HCT116 (cell line): ENCODE measurements around the gene LY6G6C. TPM values are rescaled to one million over a fixed set of nuclear protein-coding genes. Genes with fewer than 3 reads are reported as not detected.

Experiments used
- ATAC-seq: fragments of 200-7000 bp; cut with Tn5 transposase; 2 replicates; pipeline ENCODE4 v1.9.1; 2020; ENCODE audit warnings: mild to moderate bottlenecking, moderate library complexity
- BruUV-seq: library from RNA; stranded (reverse); fragments of 400-500 nt; replicated peaks from 2 replicates; lab custom pipeline; 2021; lab: Mats Ljungman, UMichigan
- CTCF ChIA-PET: fragments of 300-600 bp; sonication (Branson Sonifier 250); formaldehyde crosslinking; loops from one replicate; lab custom pipeline; 2021; ENCODE audit warnings: antibody characterized with exemption; lab: Charles Lee
- POLR2A ChIA-PET: fragments of 300-600, 350-600 bp; sonication (Branson Sonifier 250); formaldehyde crosslinking; loops from one replicate; lab custom pipeline; 2021; ENCODE audit warnings: antibody characterized with exemption; lab: Charles Lee
- RAD21 ChIA-PET, 2 experiments: fragments of 300-600 bp; sonication (Branson Sonifier 250); formaldehyde crosslinking; loops; one replicate each; lab custom pipeline; 2023; ENCODE audit warnings: low total read pairs in 2 of 2; ENCODE audit not compliant: uncharacterized antibody in 2 of 2, unreplicated experiment in 2 of 2, low non-redundant PET in 1 of 2; lab: Charles Lee
- DNase-seq: peaks from one replicate; pipeline ENCODE4 v3.0.0-alpha.2; 2010; ENCODE audit warnings: low read depth, low spot score
- H2AFZ ChIP-seq: fragments of 200-600 bp; shearing (Covaris generic), sonication (generic); 2 replicates; pipeline ENCODE4 v1.6.1; 2017; ENCODE audit warnings: low read depth, mixed run types, mixed read lengths, antibody characterized with exemption, low read length; ENCODE audit not compliant: poor library complexity, severe bottlenecking
- H3K27ac ChIP-seq: 2 replicates; pipeline ENCODE4 v1.5.1; 2012; ENCODE audit warnings: low read depth, low read length
- H3K27me3 ChIP-seq: fragments of 200-600 bp; sonication (generic); 2 replicates; pipeline ENCODE4 v1.6.1; 2016; ENCODE audit warnings: mixed run types, low read length, mixed read lengths; ENCODE audit not compliant: insufficient read depth
- H3K36me3 ChIP-seq, 2 experiments: fragments of 200-500 bp in 1 of 2; fragments of 200-600 bp in 1 of 2; sonication (Bioruptor generic) in 1 of 2; sonication (generic) in 1 of 2; 2 replicates each; pipeline versions ENCODE4 v1.5.1 to v1.6.1; 2014 to 2016; ENCODE audit warnings: low read length in 2 of 2, inconsistent platforms in 1 of 2, mixed read lengths in 1 of 2, mixed run types in 1 of 2; ENCODE audit not compliant: insufficient read depth in 2 of 2, control insufficient read depth in 1 of 2
- H3K4me1 ChIP-seq, 2 experiments: fragments of 200-600 bp in 1 of 2; sonication (generic) in 1 of 2; 2 replicates each; pipeline versions ENCODE4 v1.5.1 to v1.6.1; 2012 to 2017; ENCODE audit warnings: low read length in 2 of 2, inconsistent platforms in 1 of 2, mild to moderate bottlenecking in 1 of 2, mixed read lengths in 1 of 2, mixed run types in 1 of 2, moderate library complexity in 1 of 2; ENCODE audit not compliant: insufficient read depth in 2 of 2, control insufficient read depth in 1 of 2
- H3K4me2 ChIP-seq: fragments of 200-600 bp; sonication (generic); 2 replicates; pipeline ENCODE4 v1.6.1; 2017; ENCODE audit warnings: mixed run types, low read length, mixed read lengths
- H3K4me3 ChIP-seq, 2 experiments: fragments of 200-600 bp in 1 of 2; sonication (generic) in 1 of 2; replicated peaks in 1 of 2; 2 replicates each; pipeline ENCODE4 v1.5.1; 2011 to 2016; ENCODE audit warnings: low read length in 2 of 2, control low read depth in 1 of 2, low read depth in 1 of 2, mild to moderate bottlenecking in 1 of 2, mixed read lengths in 1 of 2, mixed run types in 1 of 2
- H3K79me2 ChIP-seq: fragments of 200-600 bp; sonication (generic); 2 replicates; pipeline ENCODE4 v1.6.1; 2017; ENCODE audit warnings: mild to moderate bottlenecking, mixed run types, low read length, moderate library complexity, mixed read lengths; ENCODE audit not compliant: insufficient read depth
- H3K9ac ChIP-seq: fragments of 200-600 bp; sonication (generic); 2 replicates; pipeline ENCODE4 v1.6.1; 2016; ENCODE audit warnings: low read length, mixed read lengths
- H3K9me2 ChIP-seq: fragments of 200-600 bp; sonication (generic), shearing (Covaris generic); 2 replicates; pipeline ENCODE4 v1.6.1; 2017; ENCODE audit warnings: mixed run types, mild to moderate bottlenecking, moderate library complexity; ENCODE audit not compliant: insufficient read depth
- H3K9me3 ChIP-seq, 2 experiments: fragments of 200-500 bp in 1 of 2; fragments of 200-600 bp in 1 of 2; sonication (Bioruptor generic) in 1 of 2; sonication (generic) in 1 of 2; 2 replicates each; pipeline ENCODE4 v1.6.1; 2014 to 2017; ENCODE audit warnings: low read length in 2 of 2, mixed read lengths in 2 of 2, inconsistent platforms in 1 of 2, low read depth in 1 of 2, mild to moderate bottlenecking in 1 of 2, mixed run types in 1 of 2, moderate library complexity in 1 of 2; ENCODE audit not compliant: control insufficient read depth in 1 of 2, insufficient read depth in 1 of 2
- H4K20me1 ChIP-seq: fragments of 200-600 bp; sonication (generic), shearing (Covaris generic); 2 replicates; pipeline ENCODE4 v1.6.1; 2017; ENCODE audit warnings: mixed run types, mild to moderate bottlenecking, moderate library complexity; ENCODE audit not compliant: insufficient read depth
- YY1 ChIP-seq: IDR thresholded peaks from 2 replicates; pipeline ENCODE4 v1.6.1; 2011; ENCODE audit warnings: low read length, low read depth, moderate library complexity, mild to moderate bottlenecking; ENCODE audit not compliant: insufficient replicate concordance; ENCODE audit errors: extremely low read depth
- ZBTB33 ChIP-seq: IDR thresholded peaks from 2 replicates; pipeline ENCODE4 v1.6.1; 2011; ENCODE audit warnings: mild to moderate bottlenecking, low read length, moderate library complexity; ENCODE audit not compliant: insufficient replicate concordance; ENCODE audit errors: extremely low read depth
- intact Hi-C: fragments of 100-400 bp; cut with micrococcal nuclease; formaldehyde crosslinking; loops from 2 replicates; pipeline ENCODE4 v1.10.0; 2022
- total RNA-seq: library from RNA; stranded (reverse); gene quantifications from one replicate; pipeline ENCODE4 v1.2.1, GENCODE V29; 2021; ENCODE audit not compliant: unreplicated experiment
- TF ChIP-seq, protein P1 (sequence below): IDR thresholded peaks from 2 replicates; pipeline ENCODE4 v1.6.1; 2012

The LY6G6C gene
- total RNA-seq, 1 experiment from 2014 or later = 0.54 TPM

GRCh38 chr6:31715022-31715958 lies 6.3 kb downstream of the LY6G6C start, which contains the start of gene LY6G6D:
LY6G6D (plus strand) TSS chr6:31715348; CDS start chr6:31715356, 8 bp downstream.
- Histone ChIP-seq H3K9ac (peak within 1 kb of the TSS; percentile 28), H3K27ac (no peak within 1 kb of the TSS), H3K9me3 (no peaks in the 10 kb centered on the region), H3K79me2 (no peaks in the 10 kb centered on the region), H3K4me1 (peaks cover 41 to 55% of the 10 kb centered on the region in 2 experiments), H2AFZ (peak within 1 kb of the TSS; percentile 79), H4K20me1 (no peaks in the 10 kb centered on the region), H3K27me3 (no peaks in the 10 kb centered on the region), H3K4me3 (0 out of 4 replicates have a peak within 1 kb of the TSS, but pooled peaks of 1 of the 2 experiments have one; percentile 15), H3K36me3 (no peaks in the 10 kb centered on the region), H3K4me2 (peak within 1 kb of the TSS; percentile 67), H3K9me2 (no peaks in the 10 kb centered on the region)
- ChIA-PET RAD21 (no interaction called here), POLR2A (interaction anchor here (0.7 to 1.2 kb wide), 3 partner anchors 10 to 112 kb away, joined by 3 to 5 read pairs (median 3); partner anchors contain the start of gene HSPA1B), CTCF (interaction anchor here (1.0 to 1.3 kb wide), 2 partner anchors 76 to 115 kb away, joined by 3 to 6 read pairs; no protein-coding TSS in a partner anchor)
- BruUV-seq = no TSS peak
- TF ChIP-seq YY1 = no peak
- no peak for TF ChIP-seq ZBTB33
- TF ChIP-seq, protein P1, sequence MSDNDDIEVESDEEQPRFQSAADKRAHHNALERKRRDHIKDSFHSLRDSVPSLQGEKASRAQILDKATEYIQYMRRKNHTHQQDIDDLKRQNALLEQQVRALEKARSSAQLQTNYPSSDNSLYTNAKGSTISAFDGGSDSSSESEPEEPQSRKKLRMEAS = no peak
- ATAC-seq = no peak
- no peak for DNase-seq
- intact Hi-C loops = no loop called here
